NCI-H1930 (cell line): ENCODE data around the gene LRFN2.

Experiments
- DNase-seq, 2 experiments: peaks; one replicate each; lab custom pipeline; 2025; lab: John Stamatoyannopoulos, UW

The LRFN2 gene

DNA sequence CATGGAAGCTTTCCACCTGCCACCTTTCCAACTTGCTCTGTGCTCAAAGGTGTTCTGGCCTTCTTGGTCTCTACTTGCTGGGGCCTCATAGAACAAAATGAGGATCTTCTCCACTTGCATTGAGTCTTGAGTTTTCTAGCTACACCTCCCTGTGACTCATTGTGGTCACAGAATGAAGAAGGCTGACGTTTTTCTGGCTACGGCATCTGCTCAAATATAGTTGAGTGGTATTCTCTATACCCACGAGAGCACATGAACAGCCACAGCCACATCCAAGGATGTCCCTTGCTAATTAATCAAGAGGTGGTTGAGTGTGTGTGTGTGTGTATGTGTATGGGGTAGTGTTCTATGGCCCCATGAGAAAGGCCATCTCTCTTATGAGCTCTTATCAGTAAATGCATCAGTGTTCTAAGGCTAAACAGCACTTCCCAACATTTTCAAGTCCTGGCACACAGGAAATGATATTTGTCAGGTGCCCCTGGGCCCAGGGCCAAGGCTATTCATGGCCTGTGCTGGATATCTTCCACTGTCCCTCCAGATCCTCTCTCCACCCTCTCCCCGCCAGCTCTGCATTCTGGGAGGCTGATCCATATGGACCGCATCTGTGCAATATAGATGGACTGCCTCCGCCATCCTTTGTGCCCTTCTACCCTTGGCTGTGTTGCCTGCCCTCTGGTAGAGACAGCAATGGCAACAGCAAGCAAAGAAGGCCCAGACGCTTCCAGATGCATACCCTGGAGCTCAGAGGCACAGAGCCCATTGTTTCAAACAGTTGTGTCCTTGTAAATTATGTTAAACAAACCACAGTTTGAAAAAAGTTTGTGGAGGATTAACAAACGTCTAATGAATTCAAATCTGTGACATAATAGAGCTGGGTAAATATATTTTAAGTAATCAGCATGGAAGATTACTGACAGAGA is 150.2 kb downstream of the LRFN2 start:
- DNase-seq: no peak

DNA sequence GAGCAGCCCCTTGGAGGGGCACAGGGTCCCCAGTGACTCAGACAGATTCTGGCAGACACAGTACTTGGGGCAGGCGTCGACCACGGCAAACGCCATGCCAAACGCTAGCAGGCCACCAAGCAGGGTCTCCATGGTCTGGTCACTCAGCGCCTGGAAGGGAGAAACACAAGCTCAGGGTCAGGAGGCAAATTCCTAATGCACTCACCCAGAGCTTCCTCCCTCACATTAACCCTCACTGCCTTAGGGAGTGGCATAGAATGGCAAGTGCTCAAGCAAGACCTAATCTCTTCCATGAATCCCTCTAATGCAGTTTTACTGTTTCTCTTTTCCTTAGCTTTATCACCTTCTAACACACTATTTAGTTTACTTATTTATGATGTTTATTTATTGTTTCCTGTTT is 154.2 kb downstream of the LRFN2 start:
- no peak for DNase-seq

DNA sequence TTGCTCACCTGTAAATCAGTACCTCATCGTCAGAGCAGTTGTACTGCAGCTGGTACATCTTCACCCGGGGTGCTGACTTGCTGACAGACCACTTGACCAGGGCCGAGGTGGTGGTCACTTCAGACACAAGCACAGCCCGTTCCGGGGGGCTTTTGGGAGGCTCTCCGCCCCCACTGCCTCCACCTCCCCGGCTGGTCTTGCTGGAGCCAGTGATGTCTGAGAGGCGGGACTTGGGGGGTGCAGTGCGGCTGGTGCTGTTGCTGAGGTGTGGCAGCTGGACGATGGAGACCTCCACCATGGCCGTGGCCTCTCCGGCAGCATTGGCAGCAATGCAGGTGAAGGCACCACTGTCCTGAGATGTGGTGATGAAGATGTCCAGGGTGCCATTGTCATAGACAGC is 155.5 kb downstream of the LRFN2 start:
- no peak for DNase-seq

- no peak for DNase-seq
These were observed 160.0 kb downstream of the LRFN2 start for GRCh38 chr6:40427196-40427595.

DNA sequence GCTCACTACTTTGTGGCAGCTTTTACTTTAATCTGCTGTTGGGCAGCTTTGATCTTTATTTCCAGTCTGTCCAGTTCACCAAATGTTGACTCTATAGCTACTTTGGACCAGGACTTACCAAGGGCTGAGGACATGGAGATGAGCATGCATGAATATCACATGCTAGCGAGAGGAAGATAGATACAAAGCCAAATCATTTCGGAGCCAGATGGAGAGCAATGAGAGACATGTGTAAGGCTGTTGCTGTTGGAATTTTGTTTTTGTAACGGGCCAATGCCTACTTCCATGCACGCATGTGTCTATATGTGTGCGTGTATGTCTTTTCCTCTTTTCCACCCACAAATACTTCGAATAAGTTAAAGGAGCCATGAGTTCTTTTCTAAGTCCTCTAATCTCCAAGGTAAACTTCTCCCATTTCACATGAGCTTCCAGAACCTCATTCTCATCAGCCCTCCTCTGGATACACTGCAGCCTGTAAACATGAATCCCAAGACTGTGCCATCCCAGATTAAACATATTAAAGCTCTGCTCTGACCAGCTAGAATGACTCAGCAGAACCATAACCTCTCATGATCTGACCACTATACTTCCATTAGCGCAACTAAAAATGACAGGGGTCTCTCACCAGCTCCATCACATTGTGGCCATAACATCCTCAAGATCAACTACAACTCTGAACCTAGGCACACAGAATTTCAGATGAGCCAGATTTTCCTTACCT is 160.7 kb downstream of the LRFN2 start:
- no peak for DNase-seq

DNA sequence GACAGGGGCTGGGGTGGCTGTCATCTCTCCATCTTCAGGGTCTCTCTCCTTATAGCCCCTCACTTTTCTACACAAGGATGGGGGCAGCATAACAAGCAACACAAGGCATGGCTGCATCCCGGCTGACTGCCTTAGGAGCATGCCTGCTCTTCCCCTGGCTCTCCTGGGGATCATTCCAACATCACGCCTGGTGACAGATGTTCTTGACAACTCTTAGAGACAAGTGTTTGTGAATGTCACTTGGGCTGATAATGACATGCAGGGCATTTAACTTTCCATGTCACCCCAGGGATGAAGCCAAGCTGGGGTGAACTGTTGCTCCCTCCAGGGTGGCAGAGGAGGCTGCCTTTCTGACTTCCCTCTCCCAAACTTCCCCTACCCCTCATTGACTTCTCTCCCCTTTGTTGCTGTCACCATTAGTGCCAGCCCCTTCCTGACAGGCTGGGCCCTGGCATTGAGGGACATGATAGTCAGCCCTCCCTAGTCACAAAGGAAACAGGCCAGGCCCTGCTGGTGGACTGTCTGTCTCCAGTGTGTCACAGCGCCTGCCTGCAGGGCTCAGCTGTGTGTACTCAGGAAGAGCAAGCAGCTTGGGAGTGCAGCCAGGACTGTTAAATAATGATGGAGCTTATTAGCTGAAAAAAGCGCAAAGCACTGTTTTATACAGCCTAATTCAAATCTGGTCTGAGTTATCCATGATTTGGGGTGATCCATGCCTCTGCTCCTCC is 161.8 kb downstream of the LRFN2 start:
- DNase-seq: no peak

DNA sequence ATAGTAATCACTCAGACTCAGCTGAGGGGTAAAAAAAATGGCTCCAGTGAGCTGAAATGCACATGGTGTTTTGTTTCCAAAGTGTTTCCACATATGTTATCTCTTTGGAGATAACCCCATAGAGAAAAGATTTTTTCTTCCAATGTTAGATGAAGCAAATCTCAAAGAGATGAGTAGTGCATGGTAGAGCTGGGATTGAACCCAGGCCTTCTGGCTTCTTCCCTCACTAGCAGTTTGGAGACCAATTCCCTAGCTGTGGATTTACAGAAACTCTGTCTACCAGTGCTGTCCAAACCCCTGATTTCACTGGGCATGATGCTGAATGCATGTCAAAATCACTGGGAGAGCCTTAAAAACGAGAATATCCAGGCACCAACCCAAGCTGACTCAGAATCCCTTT is 165.1 kb downstream of the LRFN2 start:
- DNase-seq: no peak

- DNase-seq: no peak
These were observed 167.0 kb downstream of the LRFN2 start for GRCh38 chr6:40419946-40420728.

DNA sequence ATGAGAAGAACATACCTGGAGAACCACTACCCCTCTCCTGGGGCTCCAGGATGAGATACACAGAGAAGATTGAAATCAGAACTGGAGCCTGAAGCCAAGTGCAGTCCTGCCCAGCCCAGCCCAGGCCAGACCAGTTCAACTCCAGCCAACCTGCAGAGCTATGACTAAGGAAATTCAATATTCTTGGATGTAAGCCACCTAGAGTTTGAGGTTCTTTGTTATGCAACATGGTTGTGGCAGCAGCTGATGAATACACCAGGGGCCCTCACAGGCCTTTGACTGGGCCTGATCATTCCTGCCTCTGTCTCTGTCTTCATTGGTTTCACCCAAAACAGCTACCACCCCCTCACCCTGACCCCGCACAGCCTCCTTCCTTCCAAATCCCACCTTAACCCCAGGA is 167.8 kb downstream of the LRFN2 start:
- DNase-seq: no peak

DNA sequence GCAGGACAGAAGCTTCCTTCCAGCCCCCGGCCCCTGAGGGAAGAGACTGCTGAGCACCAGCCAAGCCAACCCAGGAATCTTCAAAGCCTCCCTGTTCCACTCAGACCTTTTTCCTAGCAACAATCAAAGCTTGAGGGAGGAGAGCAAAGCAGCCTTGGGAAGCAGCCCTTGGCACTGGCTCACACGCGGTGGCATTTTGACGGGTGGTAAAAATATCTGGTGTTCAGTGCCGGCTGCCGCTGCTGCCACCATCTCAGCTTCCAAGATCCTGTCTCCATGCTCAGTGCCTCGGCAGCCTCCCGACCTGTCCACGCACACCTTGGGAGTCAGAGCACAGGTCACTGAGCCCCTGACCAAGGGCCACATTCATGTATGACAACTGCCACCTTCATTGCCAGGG is 170.1 kb downstream of the LRFN2 start:
- DNase-seq: no peak

- DNase-seq: no peak
These were observed 172.5 kb downstream of the LRFN2 start for GRCh38 chr6:40414617-40415016.

DNA sequence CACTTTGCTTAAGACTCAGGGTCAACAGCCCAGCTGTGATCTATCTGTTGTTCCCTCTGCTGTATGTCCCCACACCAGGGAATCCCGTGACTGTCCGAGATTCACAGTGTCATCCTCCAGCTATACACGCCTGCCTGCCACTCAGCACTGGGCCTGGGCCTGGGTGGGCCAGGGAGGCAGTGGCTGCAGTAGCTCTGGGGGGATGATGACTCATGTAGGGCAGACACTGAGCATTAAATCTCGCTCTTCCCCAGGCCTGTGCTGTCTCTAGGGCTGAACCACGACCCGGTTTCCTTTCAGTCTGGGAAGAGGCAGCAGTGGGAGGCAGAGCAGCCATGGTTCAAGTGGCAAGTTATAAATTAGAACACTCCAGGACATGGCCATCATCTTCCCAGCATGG is 173.9 kb downstream of the LRFN2 start:
- no peak for DNase-seq

DNA sequence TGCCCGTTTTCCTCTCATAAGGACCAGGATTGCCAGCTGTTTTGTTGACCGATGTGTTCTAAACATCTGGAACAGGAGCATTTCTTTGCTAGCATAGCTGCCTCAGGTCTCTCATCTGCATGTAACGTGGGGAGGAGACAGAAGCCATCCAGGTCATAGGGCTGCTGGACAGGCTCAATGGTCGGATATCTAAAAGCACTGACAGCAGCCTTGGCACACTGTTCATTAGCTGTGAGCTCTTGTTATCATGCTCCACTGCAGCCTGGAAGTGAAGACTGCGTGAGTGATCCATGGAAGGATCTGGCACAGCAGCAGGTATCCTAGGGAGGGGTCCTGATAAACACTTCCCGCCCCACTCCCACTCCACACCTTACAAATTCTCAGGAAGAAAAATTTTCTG is 175.3 kb downstream of the LRFN2 start:
- DNase-seq: no peak

GRCh38 chr6:40410821-40411220 is 176.3 kb downstream of the LRFN2 start:
- no peak for DNase-seq

GRCh38 chr6:40409716-40410397 is 177.3 kb downstream of the LRFN2 start:
- no peak for DNase-seq

GRCh38 chr6:40408786-40409542 is 178.2 kb downstream of the LRFN2 start:
- no peak for DNase-seq

GRCh38 chr6:40407239-40407638 is 179.9 kb downstream of the LRFN2 start:
- DNase-seq: no peak

DNA sequence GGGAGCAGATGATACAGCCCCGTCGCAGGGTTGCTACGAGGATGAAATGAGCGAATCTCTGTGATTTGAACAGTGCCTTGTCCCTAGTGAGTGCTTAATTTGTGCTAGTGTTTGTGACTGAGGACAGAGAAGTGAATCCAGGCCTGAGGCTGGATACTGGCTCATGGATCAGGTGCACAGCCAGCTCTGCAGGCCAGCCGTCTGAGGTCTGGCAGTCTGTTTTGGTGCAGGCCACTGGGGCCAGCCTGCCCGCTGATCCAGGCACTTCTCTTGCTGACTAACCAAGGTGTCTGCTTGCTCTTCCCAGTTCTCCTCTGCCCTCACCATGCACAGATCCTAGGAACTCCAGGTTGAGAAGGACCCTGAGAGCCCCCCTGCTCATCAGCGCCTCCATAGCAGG is 181.0 kb downstream of the LRFN2 start:
- DNase-seq: no peak

GRCh38 chr6:40400738-40401137 is 186.4 kb downstream of the LRFN2 start:
- no peak for DNase-seq

- no peak for DNase-seq
These were observed 187.2 kb downstream of the LRFN2 start for GRCh38 chr6:40399888-40400457.
